Measurements from ENCODE around the gene HIRIP3. TPM values are rescaled to one million over a fixed set of nuclear protein-coding genes. Genes with fewer than 3 reads are reported as not detected.

HIRIP3 gene
- total and polyA plus RNA-seq, 2 of the 13 experiments (the other 11 are each of a cell fraction or from before 2014, with no cell fraction given): 12.6 to 17.2 TPM

DNA sequence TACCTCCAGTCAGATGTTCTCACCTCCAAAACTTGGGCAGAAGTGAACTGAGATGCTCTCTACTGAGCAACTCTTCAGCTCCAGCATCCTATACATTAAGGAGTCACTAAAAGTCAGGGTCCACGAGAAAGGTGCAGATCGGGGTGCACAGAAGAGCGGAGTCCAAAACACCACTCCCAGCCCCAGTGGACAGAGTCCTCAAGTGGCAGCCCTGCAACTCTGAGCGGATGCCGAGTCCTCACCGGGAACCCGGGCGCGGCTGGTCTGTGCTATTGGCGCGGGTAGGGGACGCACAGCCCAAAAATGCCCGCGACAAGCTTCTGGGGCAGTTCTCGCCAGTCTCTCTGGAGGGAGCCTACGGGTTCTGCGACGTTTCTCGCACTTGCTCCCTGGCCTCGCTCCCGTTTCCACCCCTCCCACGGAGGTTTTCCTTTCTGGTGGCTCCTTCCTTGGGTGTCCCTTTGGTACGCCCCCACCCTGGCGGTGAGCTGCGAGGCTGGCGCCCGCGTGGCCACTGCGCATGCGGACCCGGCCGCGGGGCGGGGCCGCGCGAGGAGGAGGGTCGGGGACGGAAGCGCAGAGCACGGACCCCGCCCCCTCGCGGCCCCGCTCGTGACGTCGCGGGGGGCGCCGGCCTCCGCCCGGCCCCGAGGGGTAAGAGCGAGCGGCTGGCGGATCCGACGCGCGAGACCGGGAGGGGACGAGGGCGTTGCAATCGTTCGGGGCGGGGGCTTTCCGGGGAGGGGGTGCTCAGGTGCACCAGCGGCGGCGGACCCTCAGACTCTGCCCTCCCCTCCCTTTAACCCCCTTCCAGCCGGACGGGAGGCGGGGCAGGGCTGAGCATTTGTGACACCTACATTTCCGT lies 33.7 kb downstream of the HIRIP3 start, which contains the start of gene TMEM219 (continued):
- TF ChIP-seq, protein P1, sequence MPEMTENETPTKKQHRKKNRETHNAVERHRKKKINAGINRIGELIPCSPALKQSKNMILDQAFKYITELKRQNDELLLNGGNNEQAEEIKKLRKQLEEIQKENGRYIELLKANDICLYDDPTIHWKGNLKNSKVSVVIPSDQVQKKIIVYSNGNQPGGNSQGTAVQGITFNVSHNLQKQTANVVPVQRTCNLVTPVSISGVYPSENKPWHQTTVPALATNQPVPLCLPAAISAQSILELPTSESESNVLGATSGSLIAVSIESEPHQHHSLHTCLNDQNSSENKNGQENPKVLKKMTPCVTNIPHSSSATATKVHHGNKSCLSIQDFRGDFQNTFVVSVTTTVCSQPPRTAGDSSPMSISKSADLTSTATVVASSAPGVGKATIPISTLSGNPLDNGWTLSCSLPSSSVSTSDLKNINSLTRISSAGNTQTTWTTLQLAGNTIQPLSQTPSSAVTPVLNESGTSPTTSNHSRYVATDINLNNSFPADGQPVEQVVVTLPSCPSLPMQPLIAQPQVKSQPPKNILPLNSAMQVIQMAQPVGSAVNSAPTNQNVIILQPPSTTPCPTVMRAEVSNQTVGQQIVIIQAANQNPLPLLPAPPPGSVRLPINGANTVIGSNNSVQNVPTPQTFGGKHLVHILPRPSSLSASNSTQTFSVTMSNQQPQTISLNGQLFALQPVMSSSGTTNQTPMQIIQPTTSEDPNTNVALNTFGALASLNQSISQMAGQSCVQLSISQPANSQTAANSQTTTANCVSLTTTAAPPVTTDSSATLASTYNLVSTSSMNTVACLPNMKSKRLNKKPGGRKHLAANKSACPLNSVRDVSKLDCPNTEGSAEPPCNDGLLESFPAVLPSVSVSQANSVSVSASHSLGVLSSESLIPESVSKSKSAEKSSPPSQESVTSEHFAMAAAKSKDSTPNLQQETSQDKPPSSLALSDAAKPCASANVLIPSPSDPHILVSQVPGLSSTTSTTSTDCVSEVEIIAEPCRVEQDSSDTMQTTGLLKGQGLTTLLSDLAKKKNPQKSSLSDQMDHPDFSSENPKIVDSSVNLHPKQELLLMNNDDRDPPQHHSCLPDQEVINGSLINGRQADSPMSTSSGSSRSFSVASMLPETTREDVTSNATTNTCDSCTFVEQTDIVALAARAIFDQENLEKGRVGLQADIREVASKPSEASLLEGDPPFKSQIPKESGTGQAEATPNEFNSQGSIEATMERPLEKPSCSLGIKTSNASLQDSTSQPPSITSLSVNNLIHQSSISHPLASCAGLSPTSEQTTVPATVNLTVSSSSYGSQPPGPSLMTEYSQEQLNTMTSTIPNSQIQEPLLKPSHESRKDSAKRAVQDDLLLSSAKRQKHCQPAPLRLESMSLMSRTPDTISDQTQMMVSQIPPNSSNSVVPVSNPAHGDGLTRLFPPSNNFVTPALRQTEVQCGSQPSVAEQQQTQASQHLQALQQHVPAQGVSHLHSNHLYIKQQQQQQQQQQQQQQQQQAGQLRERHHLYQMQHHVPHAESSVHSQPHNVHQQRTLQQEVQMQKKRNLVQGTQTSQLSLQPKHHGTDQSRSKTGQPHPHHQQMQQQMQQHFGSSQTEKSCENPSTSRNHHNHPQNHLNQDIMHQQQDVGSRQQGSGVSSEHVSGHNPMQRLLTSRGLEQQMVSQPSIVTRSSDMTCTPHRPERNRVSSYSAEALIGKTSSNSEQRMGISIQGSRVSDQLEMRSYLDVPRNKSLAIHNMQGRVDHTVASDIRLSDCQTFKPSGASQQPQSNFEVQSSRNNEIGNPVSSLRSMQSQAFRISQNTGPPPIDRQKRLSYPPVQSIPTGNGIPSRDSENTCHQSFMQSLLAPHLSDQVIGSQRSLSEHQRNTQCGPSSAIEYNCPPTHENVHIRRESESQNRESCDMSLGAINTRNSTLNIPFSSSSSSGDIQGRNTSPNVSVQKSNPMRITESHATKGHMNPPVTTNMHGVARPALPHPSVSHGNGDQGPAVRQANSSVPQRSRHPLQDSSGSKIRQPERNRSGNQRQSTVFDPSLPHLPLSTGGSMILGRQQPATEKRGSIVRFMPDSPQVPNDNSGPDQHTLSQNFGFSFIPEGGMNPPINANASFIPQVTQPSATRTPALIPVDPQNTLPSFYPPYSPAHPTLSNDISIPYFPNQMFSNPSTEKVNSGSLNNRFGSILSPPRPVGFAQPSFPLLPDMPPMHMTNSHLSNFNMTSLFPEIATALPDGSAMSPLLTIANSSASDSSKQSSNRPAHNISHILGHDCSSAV (CRISPR knock-in tag; IDR thresholded peaks at IDR 0.05; ENCODE audit: borderline replicate concordance): 0 out of 2 replicates have a peak, but pooled peaks have one; percentile 16
- TF ChIP-seq, protein P2, sequence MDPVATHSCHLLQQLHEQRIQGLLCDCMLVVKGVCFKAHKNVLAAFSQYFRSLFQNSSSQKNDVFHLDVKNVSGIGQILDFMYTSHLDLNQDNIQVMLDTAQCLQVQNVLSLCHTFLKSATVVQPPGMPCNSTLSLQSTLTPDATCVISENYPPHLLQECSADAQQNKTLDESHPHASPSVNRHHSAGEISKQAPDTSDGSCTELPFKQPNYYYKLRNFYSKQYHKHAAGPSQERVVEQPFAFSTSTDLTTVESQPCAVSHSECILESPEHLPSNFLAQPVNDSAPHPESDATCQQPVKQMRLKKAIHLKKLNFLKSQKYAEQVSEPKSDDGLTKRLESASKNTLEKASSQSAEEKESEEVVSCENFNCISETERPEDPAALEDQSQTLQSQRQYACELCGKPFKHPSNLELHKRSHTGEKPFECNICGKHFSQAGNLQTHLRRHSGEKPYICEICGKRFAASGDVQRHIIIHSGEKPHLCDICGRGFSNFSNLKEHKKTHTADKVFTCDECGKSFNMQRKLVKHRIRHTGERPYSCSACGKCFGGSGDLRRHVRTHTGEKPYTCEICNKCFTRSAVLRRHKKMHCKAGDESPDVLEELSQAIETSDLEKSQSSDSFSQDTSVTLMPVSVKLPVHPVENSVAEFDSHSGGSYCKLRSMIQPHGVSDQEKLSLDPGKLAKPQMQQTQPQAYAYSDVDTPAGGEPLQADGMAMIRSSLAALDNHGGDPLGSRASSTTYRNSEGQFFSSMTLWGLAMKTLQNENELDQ (CRISPR knock-in tag; IDR thresholded peaks at IDR 0.05; ENCODE audit: borderline replicate concordance): no peak
- TF ChIP-seq, protein P3, sequence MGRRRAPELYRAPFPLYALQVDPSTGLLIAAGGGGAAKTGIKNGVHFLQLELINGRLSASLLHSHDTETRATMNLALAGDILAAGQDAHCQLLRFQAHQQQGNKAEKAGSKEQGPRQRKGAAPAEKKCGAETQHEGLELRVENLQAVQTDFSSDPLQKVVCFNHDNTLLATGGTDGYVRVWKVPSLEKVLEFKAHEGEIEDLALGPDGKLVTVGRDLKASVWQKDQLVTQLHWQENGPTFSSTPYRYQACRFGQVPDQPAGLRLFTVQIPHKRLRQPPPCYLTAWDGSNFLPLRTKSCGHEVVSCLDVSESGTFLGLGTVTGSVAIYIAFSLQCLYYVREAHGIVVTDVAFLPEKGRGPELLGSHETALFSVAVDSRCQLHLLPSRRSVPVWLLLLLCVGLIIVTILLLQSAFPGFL (CRISPR knock-in tag; IDR thresholded peaks at IDR 0.05): 0 out of 2 replicates have a peak, but pooled peaks have one; percentile 38
- peak; percentile 68; the same call in 1 of the 2 replicates for TF ChIP-seq BRD4 (CRISPR knock-in tag; IDR thresholded peaks at IDR 0.05)
- TF ChIP-seq NBN (conservative IDR thresholded peaks at IDR 0.05): no peak
- TF ChIP-seq, protein P4, sequence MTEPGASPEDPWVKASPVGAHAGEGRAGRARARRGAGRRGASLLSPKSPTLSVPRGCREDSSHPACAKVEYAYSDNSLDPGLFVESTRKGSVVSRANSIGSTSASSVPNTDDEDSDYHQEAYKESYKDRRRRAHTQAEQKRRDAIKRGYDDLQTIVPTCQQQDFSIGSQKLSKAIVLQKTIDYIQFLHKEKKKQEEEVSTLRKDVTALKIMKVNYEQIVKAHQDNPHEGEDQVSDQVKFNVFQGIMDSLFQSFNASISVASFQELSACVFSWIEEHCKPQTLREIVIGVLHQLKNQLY (CRISPR knock-in tag; IDR thresholded peaks at IDR 0.05): peak; percentile 61; the same call in 1 of the 2 replicates
- no peak for TF ChIP-seq FOSL2 (CRISPR knock-in tag; IDR thresholded peaks at IDR 0.05)
- TF ChIP-seq RBM22 (optimal IDR thresholded peaks at IDR 0.05; ENCODE audit: low read length): no peak
- no peak for TF ChIP-seq ATF7-NPFF (CRISPR knock-in tag; IDR thresholded peaks at IDR 0.05; ENCODE audit: low read depth)
- TF ChIP-seq HMGA1 (CRISPR knock-in tag; conservative IDR thresholded peaks at IDR 0.05): no peak
- TF ChIP-seq ZNF616 (CRISPR knock-in tag; IDR thresholded peaks at IDR 0.05; ENCODE audit: low read depth): no peak
- TF ChIP-seq ZNF160 (CRISPR knock-in tag; IDR thresholded peaks at IDR 0.05): peak; percentile 62; the same call in 1 of the 2 replicates
- TF ChIP-seq, protein P5, sequence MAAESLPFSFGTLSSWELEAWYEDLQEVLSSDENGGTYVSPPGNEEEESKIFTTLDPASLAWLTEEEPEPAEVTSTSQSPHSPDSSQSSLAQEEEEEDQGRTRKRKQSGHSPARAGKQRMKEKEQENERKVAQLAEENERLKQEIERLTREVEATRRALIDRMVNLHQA (CRISPR knock-in tag; IDR thresholded peaks at IDR 0.05): no peak

Data from HepG2 (cell line).